Fibroblast of skin of abdomen (primary cell): Measurements from ENCODE around the gene IGFLR1. TPM values are rescaled to one million over a fixed set of nuclear protein-coding genes. Genes with fewer than 3 reads are reported as not detected.

Source experiments
- DNase-seq: peaks from one replicate; pipeline ENCODE4 v3.0.0-alpha.2; 2013
- polyA plus RNA-seq, 2 experiments: library from polyadenylated mRNA; unstranded; fragments of 120-200 nt; gene quantifications; one replicate each; pipeline ENCODE4 v1.2.1, GENCODE V29; 2013; ENCODE audit not compliant: insufficient read length in 2 of 2

The IGFLR1 gene
- polyA plus RNA-seq (2013, experiment 1 of 2; ENCODE audit: insufficient read length): 4.4 TPM
- polyA plus RNA-seq (2013, experiment 2 of 2; ENCODE audit: insufficient read length): 3.5 TPM

- DNase-seq: no peak
Observed at GRCh38 chr19:35742121-35742724, at the start of gene IGFLR1. IGFLR1 (minus strand) TSS chr19:35742452; CDS start chr19:35741180, 1,272 bp downstream.

GRCh38 chr19:35791814-35792279, 49.6 kb upstream of the IGFLR1 start:
- DNase-seq: no peak

GRCh38 chr19:35790981-35791813, 48.9 kb upstream of the IGFLR1 start:
- DNase-seq: no peak

GRCh38 chr19:35789978-35790944, 48.0 kb upstream of the IGFLR1 start:
- DNase-seq: no peak

GRCh38 chr19:35789195-35789977, 47.1 kb upstream of the IGFLR1 start:
- no peak for DNase-seq

- no peak for DNase-seq
Observed at GRCh38 chr19:35788205-35788960, 46.1 kb upstream of the IGFLR1 start.

GRCh38 chr19:35787227-35787799, 45.1 kb upstream of the IGFLR1 start:
- DNase-seq: no peak

- DNase-seq: no peak
Observed at GRCh38 chr19:35786299-35787160, 44.3 kb upstream of the IGFLR1 start.

- no peak for DNase-seq
Observed at GRCh38 chr19:35785339-35785627, 43.0 kb upstream of the IGFLR1 start.

GRCh38 chr19:35784503-35785338, 42.5 kb upstream of the IGFLR1 start:
- DNase-seq: no peak

GRCh38 chr19:35783469-35784434, 41.5 kb upstream of the IGFLR1 start:
- no peak for DNase-seq

GRCh38 chr19:35782589-35782988, 40.3 kb upstream of the IGFLR1 start:
- no peak for DNase-seq

GRCh38 chr19:35781650-35782049, 39.4 kb upstream of the IGFLR1 start:
- no peak for DNase-seq

GRCh38 chr19:35780717-35781116, 38.5 kb upstream of the IGFLR1 start:
- DNase-seq: no peak

- DNase-seq: no peak
Observed at GRCh38 chr19:35780058-35780457, 37.8 kb upstream of the IGFLR1 start.

- no peak for DNase-seq
Observed at GRCh38 chr19:35779033-35779432, 36.8 kb upstream of the IGFLR1 start.

- DNase-seq: no peak
Observed at GRCh38 chr19:35777961-35778360, 35.7 kb upstream of the IGFLR1 start.
